Stimulated activated CD4-positive, alpha-beta T cell treated with anti-CD3 and anti-CD28 coated beads, Interleukin-1b, Interleukin-23, amount 100 ng/mL, for 48 hours (primary cell): ENCODE measurements around the gene MIOS.
A peak's percentile ranks its signal among the peaks of the same experiment; 100 is the strongest.
"Not testable (repeated sequence)": the region's sequence is repeated elsewhere in the genome, so short reads cannot be mapped to it uniquely, and the experiment has no call there.

Source experiments
- DNase-seq: peaks from one replicate; pipeline ENCODE4 v3.0.0-alpha.2; 2020

Gene MIOS

DNA sequence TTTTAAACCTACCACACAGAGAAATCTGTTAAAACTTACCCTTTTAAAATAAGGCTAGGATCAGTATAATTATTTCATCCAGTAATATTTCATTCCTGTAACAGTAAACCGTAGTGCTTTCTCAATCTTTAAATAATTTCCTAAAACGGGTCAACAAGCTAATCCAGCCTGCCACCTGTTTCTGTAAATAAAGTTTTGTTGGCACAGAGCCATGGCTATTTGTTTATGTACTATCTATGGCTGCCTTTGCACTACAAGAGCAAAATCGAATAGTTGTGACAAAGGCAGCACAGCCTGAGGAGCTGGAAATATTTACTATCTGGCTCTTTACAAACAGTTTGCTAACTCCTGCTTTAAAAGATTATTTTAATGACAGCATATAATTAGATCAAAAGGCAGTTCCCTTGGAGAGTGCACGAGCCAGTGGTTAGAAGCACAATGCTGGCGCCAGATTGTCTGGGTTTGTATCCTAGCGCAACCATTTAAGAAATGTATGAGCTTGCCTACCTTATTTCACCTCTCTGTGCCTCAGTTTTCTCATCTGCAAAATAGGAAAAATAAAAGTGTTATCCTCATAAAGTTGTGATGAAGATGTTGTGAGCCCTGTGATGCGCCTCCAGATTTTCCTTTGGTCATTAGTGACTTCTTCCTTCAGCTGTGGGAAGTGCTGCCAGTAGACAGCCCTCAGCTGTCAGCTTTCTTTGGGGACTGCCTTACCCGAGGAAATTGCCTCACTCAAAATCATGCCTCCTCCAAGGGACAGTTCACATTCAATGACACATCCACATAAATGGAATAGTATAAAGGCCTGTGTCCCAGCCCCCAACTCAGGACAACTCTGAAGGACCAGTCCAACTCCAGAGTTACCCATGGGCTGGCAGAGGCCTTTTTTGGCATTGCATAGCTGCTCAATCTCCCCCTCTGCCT, 11.8 kb upstream of the MIOS start:
- no peak for DNase-seq

DNA sequence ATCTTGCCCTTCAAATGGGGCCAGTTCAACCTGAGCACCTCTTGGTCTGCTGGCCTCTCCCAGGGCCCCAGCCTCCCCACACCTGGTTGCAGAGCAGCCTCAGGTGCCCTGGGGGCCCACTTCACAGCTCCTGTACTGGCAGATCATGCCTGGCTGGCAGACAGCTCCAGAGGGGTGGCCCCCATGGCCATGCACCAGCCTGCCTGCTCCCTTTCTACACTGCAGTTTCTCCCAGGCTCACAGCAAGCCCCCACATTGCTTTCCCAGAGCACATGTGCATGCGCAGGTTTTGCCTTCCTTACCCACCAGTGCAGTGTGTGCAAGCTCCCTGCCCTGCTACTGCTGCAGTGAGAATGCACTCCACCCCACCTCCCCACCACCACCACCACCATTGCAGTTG, 9.8 kb upstream of the MIOS start:
- no peak for DNase-seq

DNA sequence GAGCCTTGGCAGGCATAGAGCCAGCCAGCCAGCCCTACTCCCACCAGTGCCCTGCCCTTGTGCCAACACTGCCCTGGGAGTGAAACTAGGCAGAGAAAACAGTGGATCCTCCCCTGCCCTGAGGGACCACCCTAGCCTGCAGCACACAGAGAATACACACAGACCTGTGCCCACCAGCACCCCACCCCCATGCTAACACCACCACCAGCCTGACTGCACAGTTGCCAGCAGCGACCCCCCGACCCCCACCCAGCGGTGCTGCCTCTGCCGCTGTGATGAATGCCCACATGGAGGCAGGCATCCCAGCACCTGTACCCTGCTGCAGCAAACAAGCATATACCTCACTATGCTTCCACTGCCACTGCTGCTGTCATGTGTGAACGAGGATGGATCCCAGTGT, 9.4 kb upstream of the MIOS start:
- DNase-seq, result no peak

DNA sequence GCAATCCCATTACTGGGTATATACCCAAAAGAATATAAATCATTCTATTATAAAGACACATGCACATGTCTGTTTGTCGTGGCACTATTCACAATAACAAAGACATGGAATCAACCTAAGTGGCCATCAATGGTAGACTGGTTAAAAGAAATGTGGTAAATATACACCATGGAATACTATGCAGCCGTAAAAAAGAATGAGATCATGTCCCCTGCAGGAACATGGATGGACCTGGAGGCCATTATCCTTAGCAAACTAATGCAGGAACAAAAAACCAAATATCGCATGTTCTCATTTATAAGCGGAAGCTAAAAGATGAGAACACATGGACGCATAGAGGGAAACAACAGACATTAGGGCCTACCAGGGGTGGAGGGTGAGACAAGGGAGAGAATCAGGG, 5.1 kb upstream of the MIOS start:
- DNase-seq, result not testable (repeated sequence)

DNA sequence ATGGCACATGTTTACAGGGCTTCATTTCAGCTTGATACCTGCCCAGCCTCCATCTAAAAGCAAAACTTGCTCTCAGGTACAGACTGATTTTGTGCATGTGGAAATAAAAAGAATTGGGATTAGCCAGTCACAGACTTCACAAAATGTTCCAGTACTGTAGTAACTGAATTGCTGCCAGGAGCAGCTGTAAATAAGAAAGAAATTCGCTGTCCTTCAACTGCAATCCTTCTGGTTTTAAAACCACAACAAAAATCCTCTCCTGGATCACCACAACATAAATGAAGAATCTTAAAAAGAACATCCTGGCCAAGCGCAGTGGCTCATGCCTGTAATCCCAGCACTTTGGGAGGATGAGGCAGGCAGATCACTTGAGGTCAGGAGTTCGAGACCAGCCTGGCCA, 3.9 kb upstream of the MIOS start:
- no peak for DNase-seq

DNA sequence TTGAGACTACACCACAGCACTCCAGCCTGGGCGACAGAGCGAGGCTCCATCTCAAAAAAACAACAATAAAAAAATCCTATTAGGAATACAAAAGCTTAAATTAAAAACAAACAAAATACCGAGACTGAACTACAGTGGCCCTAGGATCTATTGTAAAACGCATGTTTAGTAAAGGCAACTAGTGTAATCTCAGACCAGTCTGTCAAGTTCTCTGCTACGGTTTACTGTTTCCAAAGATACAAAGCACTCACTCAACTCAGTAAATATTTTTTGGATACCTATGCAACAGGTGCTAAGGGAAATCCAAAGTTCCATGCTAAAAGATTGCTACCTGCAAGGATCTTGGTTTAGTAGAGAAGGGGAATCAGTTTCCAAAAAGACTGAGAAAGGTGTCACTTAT, 3.4 kb upstream of the MIOS start:
- DNase-seq, result no peak

DNA sequence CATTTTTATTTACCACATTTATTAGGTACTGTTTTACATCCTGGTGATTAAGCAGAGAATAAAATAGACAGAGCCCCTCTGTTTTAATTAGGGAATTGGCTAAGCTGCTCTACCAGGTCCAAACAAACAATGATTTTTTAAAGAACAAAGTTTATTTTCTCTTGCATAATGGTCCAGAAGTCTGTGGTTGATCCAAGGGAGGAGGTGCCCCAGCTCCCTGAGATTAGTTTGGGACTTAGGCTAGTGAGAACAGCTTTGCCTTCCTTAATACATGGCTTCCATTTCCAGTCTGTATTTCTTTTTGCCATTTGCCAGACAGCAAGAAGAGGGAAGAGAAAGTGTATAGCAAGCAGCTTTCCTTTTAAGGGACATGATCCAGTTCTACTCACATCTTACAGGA, 2.9 kb upstream of the MIOS start:
- no peak for DNase-seq

DNA sequence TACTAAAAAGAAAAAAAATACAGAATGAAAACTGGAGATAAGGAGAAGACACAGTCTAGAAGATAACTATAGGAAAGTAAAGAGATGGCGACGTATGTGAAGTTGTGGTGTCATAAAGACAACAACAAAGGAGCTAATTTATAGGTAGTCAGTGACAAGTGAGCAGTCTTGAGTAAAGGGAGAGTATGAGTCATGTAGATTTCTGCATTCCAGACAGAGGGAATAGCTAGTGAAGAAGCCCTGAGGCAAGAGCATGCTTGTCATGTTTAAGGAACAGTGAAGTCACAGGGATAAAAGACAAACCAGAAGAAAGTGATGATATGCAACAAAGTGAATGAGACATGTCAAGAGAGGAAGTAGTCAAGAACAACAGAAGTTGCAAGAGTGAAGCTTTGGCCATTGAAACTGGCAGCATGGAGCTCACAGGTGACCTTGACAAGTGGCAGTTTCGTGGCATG, 2.3 kb upstream of the MIOS start:
- no peak for DNase-seq

DNA sequence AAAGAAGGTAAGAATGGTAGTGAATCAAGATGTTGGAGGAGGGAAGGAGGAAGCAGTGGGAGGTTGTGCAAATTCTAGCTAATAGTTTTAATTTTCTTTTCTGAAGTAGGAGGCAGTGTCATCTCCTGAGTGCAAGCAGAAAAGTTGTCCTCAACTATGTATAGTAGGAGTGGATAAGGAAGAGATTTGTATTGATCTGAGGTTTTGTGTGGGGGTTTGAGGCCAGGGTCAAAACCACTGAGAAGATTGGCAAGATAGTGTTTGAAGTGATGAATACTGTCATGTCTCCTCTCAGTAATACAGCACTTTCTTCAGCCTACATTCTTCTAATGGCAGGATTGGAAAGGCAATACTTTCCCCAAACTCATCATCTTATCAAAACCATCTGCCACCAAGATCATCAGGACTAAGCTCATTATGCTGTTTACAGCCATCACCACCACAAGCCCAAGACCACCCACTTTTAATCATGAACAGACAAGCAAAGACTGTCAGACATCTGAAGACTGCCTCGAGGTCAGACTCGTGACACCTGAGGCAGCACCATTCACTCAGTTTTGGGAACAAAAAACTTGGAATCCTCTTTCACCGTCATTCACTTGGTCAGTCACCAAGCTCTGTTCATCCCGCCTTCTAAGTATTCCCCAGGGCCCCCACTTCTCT, 1.5 kb upstream of the MIOS start:
- DNase-seq, result peak; percentile 26

DNA sequence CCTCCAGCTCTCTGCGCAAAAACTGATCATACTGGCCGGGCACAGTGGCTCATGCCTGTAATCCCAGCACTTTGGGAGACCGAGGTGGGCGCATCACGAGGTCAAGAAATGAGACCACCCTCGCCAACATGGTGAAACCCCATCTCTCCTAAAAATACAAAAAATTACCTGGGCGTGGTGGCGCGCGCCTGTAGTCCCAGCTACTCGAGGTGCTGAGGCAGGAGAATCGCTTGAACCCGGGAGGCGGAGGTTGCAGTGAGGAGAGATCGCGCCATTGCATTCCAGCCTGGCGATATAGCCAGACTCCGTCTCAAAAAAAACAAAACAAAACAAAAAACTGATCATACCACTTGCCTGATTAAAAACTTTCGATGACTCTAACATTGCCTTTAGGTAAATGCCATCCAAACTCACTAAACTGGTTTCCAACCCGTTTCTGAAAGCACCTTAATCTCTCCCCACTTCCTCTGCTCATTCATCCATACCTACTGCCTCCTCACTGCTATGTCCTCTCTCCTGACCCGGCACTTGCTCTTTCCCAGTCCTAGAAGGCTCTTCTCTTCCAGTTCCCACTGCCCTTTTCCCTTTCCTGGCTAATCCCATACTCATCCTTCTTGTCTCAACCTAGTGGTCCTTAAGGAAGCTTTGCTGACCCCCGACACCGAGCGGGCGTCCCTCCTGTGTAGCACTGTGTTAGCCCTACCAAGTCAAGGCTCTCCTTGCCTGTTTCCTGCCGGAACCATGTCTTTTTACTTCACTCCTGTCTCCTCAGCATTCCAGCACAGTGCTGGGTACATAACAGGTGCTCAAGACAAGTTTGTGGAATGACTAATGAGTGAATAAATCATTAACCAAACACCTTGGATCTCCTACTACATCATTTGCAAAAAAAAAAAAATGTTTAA, 686 bp upstream of the MIOS start:
- DNase-seq, result no peak

DNA sequence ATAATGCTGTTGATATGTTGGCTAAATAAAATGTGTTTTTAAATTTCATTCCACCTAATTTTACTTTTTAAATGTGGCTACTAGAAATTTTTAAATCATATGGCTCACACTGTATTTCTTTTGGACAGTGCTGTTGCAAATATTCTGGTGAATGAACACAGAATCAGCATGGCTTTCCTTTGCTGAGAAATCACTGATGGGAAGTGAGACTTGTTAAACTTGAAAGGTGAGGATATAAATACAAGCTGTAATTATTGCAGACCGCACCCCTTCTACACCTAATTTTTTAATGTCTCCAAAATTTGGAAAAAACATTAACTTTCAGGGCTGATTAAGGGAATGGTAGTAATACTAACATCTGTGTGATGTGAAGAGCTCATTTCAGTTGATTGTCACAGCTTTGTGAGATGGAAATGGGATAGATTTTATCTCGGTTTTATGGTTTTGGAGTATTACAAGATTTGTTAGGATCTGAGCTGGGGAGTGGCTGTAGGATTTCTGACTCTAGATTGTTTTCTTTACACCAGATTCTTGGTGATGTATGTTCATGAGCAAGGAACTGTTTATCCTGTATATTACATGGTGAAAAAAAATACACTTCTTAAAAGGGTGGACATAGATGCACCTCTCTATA, 1.3 kb downstream of the MIOS start:
- DNase-seq, result no peak

DNA sequence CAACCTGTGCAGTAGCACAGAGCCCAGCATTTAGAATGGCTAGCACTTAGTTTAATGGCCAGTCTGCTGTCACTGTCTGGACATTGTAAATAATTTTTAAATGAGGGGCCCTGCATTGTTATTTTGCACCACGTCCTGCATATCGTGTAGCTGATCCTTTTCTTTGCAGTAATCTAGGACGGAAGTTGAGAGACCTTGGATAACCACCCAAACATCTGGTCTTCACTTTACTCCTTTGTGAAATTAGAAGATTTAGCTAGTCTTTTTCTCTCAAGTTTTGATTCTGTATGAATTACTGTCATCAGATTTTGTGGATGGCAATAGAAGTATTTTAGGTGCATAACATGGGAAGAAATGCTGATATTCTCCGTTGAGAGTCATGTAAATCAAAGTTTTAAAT, 1.9 kb downstream of the MIOS start:
- DNase-seq, result no peak

DNA sequence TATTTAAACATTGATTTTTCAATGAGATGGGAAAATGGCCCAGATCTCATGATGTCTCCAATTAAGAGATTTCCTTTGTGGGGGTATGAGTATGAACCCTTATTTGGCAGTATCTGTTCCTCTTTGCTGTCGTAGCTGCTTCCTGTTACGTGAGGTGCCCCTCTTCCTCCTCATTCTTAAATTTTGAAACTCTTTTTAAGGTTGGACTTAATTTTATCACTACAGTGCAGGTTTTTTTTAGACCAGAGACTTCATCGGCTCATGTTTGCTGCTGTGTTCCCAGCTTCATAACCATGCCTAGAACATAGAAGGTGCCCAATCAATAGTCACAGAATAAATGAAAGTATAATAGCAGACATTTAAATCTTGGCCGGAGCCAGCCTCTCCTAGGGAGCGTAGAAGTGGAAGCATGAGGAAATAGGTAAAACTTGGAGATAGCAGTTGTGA, 2.4 kb downstream of the MIOS start:
- DNase-seq, result no peak

DNA sequence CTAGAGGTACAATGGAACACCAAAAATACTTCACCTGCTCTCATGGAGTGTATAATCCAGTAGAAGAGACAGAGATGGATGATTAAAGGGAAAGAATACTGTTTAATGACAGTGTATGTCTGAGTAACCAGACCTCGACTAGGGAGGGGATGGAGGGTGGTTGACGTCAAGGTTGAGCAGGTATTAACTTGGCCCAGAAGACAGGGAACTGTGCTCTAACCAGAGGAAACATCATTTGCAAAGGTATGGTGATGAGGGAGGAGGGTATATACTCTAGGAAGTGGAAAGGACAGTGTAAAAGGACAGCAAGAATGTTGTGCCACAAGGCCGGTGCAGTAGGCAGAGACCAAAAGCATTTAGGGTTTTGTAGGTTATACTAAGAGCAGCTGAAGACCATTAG, 2.9 kb downstream of the MIOS start:
- no peak for DNase-seq

DNA sequence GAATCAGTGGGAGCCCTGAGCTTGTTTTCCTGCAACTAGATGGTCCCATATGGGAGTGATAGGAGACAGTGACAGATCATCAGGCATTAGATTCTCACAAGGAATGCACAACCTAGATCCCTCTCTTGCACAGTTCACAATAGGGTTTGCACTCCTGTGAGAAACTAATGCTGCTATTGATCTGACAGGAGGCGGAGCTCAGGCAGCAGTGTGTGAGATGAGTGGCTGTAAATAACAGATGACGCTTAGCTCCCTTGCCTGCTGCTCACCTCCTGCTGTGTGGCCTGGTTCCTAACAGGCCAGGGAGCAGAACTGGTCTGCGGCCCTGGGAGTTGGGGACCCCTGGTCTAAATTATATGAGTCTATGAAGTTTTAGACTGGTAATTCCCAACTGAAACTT, 3.9 kb downstream of the MIOS start:
- no peak for DNase-seq

DNA sequence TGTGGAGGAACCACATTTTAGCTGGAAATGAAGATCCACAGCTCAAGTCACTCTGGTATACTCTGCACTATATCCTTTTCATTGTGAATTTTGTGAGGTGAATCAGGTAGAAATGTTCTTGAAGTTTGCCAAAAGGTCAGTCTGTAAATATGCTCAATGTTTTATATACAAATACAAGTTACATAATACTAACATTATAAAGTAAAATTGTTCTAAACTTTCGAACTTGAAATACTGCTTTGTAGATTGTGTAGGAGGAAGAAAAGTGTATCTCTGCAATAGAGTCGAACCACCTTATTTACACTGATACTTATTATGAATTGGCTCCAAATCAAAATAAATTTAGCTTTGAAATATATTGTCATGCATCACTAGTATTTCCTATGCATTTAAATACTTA, 7.0 kb downstream of the MIOS start:
- no peak for DNase-seq

DNA sequence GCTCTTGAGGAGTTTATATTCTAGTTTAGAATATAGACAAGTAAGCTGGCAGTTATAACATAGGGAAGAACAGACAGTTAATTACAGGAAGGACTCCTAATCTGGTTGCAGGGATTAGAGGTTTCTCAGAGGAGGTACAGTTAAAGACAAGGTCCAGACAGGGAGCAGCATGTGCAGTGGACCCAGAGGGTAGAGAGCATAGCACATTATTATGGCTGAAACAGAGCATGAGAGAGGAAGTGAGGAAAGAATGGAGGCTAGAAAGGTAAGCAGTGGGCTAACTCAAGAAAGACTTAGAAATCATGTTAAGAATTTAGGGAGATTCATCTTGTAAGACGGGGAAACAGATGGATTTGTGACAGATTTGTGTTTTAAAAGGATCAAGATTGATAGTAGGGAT, 9.7 kb downstream of the MIOS start:
- no peak for DNase-seq

DNA sequence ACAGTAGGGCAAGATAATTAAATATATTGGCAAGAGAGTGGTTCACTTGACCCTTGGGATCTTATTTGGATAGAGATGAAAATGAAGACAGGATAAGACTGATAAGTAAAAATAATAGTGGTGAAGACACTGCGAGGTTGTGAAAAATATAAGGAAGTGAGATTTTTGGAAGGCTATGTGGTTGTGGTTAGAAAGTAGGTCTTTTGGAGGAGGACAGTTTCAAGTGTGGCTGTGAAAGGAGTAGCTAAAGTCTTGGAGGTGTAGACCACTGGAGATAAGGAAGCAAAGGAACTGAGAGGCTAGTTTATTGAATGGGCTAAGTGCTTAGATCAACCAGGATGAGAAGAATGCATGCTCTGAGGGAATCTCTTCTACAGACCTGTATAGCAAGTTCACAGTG, 11.2 kb downstream of the MIOS start:
- no peak for DNase-seq

DNA sequence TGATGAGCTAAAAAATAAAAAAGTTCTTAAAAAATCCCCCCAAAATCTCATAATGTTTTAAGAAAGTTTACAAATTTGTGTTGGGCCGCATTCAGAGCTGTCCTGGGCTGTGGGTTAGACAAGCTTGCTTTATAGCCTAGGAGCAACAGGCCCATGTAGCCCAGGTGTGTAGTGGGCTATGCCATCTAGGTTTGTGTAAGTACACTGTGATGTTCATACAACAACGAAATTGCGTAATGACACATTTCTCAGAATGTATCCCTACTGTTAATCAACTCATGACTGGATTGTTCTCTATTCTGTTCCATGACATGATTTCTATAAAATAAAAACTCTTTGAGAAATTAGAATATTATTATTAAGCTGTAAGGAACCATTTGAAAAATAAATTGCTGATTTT, 13.0 kb downstream of the MIOS start:
- no peak for DNase-seq

DNA sequence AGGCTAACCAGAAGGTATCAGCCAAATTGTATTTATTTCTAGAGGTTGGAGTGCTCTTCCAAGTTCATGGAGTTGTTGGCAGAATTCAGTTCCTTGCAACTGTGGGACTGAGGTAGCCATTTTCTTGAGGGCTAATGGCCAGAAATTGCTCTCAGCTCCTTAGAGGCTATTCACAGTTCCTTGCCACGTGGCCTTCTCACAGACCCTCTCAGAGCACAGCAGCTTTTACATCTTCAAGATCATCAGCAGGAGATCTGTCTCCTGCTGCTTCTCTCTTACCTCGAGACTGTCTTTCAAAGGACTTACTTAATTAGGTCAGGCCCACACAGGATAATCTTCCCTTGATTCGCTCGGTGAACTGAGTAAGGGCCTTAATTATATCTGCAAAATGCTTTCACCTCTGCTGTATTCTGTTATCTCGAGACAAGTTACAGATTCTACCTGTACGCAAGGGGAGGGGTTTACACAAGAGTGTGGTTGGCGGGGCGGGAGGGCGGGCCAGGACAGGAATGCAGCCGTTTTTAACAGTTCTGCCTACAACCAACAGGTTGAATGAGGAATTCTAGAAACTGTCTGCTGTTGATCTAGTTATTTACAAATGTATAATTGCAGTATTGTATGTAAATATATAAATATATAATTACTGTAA, 15.0 kb downstream of the MIOS start:
- no peak for DNase-seq

DNA sequence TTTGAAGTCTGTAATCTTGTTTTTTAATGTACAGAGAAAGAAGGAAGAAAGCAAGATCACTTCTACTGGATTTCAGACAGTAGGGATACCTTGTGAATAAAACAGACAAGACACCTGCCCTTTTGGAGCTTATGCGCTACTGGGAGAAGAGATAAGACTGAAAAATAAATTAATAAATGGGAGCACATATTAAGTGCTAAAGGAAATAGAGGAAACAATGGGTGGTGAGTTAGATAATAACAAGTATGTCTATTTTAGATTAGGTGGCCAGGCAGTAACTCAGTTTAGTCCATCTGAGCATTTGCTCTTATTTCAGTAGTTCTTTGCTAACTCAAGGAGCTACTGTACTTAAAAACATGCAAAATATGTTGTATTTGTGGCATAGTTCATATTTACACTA, 15.9 kb downstream of the MIOS start:
- DNase-seq, result no peak

DNA sequence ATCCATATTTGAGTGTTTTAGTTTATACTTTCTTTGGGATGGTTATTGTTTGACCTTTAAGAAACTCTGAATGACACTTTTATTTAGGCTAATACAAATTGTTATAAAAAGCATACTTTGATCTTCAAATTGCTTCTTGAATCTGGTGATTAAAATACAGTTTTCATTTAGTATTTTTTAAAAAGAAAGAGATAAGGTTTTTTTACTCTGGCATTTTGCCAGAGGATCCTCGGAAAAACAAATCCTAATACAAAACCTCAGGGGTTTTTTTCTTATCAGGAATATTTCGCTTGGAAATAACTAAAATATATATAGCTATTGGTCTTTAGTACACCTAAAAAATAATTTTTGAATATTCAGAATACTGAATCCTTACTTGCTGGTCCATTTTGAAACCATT, 17.0 kb downstream of the MIOS start:
- no peak for DNase-seq
